Mammary epithelial cell (primary cell): ENCODE data around the gene ST6GALNAC4.

Experiments used
- EZH2 ChIP-seq: IDR thresholded peaks from 2 replicates; pipeline ENCODE4 v1.6.1; 2012; ENCODE audit warnings: low read length, inconsistent platforms, borderline replicate concordance
- TF ChIP-seq, protein P1 (sequence below), 2 donors: IDR thresholded peaks in 1 of 2; conservative IDR thresholded peaks in 1 of 2; 2 replicates each; pipeline ENCODE4 v1.5.1; 2011 to 2012; ENCODE audit warnings: inconsistent platforms in 2 of 2, low read length in 2 of 2, mild to moderate bottlenecking in 2 of 2, control low read depth in 1 of 2, low read depth in 1 of 2; ENCODE audit not compliant: insufficient read depth in 1 of 2; ENCODE audit errors: extremely low read depth in 1 of 2

DNA sequence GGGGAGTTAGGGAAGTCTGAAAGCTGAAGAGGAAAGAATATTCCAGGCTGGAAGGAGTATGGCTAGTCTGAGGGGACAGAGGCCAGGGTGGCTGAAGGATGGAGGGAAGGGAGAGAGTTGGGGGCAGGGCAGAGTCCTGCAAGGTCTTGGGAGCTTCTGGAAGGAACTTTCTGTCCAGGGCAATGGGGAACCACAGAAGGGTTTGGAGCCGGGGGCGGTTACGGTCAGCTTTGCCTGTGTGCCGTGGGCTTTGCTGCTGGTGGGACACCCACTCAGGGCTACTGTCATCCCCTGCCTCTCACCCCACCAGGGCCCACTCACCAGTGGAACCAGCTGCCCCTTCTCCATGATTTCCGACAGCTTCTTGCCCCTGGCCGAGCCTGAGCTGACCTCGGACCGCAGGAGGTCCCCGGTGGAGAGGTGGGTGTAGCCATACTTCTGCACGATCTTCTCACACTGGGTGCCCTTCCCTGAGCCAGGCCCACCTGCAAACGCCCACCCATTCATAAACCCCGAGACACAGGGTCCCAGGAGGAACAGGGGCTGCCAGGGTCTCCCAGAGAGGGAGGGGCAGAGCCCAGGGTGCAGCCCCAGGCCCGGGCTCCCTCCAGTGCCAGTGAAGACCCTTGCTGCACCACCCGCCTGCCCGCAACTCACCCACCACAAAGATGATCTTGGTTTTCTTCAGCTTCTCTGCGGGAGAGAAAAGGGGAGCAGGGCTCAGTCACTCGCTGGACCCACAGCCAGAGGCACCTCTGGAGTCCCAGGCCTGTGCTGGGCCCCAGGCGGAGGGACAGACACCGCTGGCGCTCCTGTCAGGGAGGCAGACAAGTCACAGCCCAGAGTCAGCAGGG, 44.2 kb downstream of the ST6GALNAC4 start:
- TF ChIP-seq, protein P1, sequence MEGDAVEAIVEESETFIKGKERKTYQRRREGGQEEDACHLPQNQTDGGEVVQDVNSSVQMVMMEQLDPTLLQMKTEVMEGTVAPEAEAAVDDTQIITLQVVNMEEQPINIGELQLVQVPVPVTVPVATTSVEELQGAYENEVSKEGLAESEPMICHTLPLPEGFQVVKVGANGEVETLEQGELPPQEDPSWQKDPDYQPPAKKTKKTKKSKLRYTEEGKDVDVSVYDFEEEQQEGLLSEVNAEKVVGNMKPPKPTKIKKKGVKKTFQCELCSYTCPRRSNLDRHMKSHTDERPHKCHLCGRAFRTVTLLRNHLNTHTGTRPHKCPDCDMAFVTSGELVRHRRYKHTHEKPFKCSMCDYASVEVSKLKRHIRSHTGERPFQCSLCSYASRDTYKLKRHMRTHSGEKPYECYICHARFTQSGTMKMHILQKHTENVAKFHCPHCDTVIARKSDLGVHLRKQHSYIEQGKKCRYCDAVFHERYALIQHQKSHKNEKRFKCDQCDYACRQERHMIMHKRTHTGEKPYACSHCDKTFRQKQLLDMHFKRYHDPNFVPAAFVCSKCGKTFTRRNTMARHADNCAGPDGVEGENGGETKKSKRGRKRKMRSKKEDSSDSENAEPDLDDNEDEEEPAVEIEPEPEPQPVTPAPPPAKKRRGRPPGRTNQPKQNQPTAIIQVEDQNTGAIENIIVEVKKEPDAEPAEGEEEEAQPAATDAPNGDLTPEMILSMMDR (conservative IDR thresholded peaks at IDR 0.05 in 1 of 2, IDR thresholded peaks at IDR 0.05 in 1 of 2; ENCODE audit: extremely low read depth in 1 of 2, insufficient read depth in 1 of 2, low read depth in 1 of 2, low read length in 2 of 2), result no peak
- no peak for TF ChIP-seq EZH2
